Common myeloid progenitor, CD34-positive (primary cell): ENCODE results near the gene CNTNAP5.

Experiments used
- CTCF ChIA-PET: fragments of 350-600 bp; sonication (Branson Sonifier 250); formaldehyde crosslinking; loops from one replicate; lab custom pipeline; 2021; ENCODE audit warnings: antibody characterized with exemption; lab: Charles Lee
- POLR2A ChIA-PET: fragments of 350-600 bp; sonication (Branson Sonifier 250); formaldehyde crosslinking; loops from one replicate; lab custom pipeline; 2021; ENCODE audit warnings: antibody characterized with exemption; lab: Charles Lee
- DNase-seq, 3 donors: peaks; one replicate each; pipeline versions ENCODE4 v3.0.0 to v3.0.0-alpha.2; 2013
- H3K27ac ChIP-seq, 2 experiments: 1 replicate in 1 of 2; 2 replicates in 1 of 2; pipeline ENCODE4 v1.7.0; 2013; ENCODE audit warnings: inconsistent platforms in 2 of 2, low read length in 2 of 2, mild to moderate bottlenecking in 2 of 2, low read depth in 1 of 2, moderate library complexity in 1 of 2; ENCODE audit not compliant: severe bottlenecking in 2 of 2, insufficient read depth in 1 of 2, poor library complexity in 1 of 2
- H3K27me3 ChIP-seq, 5 experiments: replicated peaks in 2 of 5; 1 replicate in 3 of 5; 2 replicates in 2 of 5; pipeline versions ENCODE4 v1.6.1 to v1.7.0; 2013; ENCODE audit warnings: low read length in 4 of 5, mild to moderate bottlenecking in 2 of 5, moderate library complexity in 2 of 5, inconsistent platforms in 1 of 5; ENCODE audit not compliant: insufficient read depth in 5 of 5, control insufficient read depth in 4 of 5
- H3K36me3 ChIP-seq, 4 experiments: 1 replicate in 2 of 4; 2 replicates in 2 of 4; pipeline versions ENCODE4 v1.6.1 to v1.7.0; 2013; ENCODE audit warnings: low read length in 3 of 4, control low read depth in 1 of 4, mild to moderate bottlenecking in 1 of 4; ENCODE audit not compliant: control insufficient read depth in 4 of 4, insufficient read depth in 4 of 4
- H3K4me1 ChIP-seq, 4 experiments: 1 replicate in 3 of 4; 2 replicates in 1 of 4; pipeline versions ENCODE4 v1.6.1 to v1.7.1; 2013; ENCODE audit warnings: low read length in 3 of 4, mild to moderate bottlenecking in 3 of 4, control low read depth in 1 of 4, inconsistent platforms in 1 of 4, moderate library complexity in 1 of 4; ENCODE audit not compliant: control insufficient read depth in 4 of 4, insufficient read depth in 4 of 4; ENCODE audit errors: control extremely low read depth in 1 of 4
- H3K4me3 ChIP-seq, 7 experiments: 1 replicate in 4 of 7; 2 replicates in 3 of 7; pipeline versions ENCODE4 v1.5.1 to v1.7.0; 2013; ENCODE audit warnings: mild to moderate bottlenecking in 7 of 7, low read length in 6 of 7, moderate library complexity in 6 of 7, inconsistent platforms in 2 of 7, low read depth in 2 of 7, control low read depth in 1 of 7; ENCODE audit not compliant: insufficient read depth in 4 of 7, control insufficient read depth in 1 of 7; ENCODE audit errors: extremely low read depth in 1 of 7
- H3K9me3 ChIP-seq, 5 experiments: 1 replicate in 4 of 5; 2 replicates in 1 of 5; pipeline versions ENCODE4 v1.6.1 to v1.7.1; 2013; ENCODE audit warnings: low read length in 4 of 5, mild to moderate bottlenecking in 2 of 5, inconsistent platforms in 1 of 5, low read depth in 1 of 5, moderate library complexity in 1 of 5; ENCODE audit not compliant: control insufficient read depth in 4 of 5, insufficient read depth in 2 of 5; ENCODE audit errors: control extremely low read depth in 1 of 5
- WGBS: methylation state at CpG from one replicate; pipeline ENCODE4 v1.1.5; 2013; ENCODE audit not compliant: insufficient coverage; 5-methylcytosine and 5-hydroxymethylcytosine counted together

Gene CNTNAP5

DNA sequence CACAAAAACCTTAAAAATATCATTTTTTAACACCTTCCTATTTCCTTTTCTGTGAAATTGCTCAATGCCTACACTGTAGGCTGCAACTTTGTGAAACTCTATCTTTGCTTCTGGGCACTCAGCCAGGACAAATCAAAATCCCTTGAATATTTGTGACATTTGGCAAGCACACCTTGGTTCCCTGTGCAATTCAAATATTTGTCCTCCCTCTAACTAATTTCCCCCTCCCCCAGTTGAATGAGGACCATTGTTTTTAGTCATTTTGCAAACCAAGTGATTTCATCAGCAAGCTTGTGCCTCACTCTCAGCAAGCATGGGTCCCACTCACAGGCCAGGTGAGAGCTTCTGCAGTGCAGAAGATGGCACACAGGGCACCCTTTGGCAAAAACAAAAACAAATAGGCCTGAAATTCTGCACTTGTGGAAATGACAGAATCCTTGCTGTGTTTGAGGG is 541.5 kb downstream of the CNTNAP5 start:
- H3K36me3 ChIP-seq: no peaks in the 10 kb centered on the region
- ChIA-PET POLR2A (no interaction called here), CTCF (no interaction called here)
- no peak overlapping the region for H3K4me3 ChIP-seq
- no peaks in the 10 kb centered on the region for H3K27me3 ChIP-seq
- H3K4me1 ChIP-seq: no peaks in the 10 kb centered on the region
- H3K9me3 ChIP-seq: no peaks in the 10 kb centered on the region
- no peak for DNase-seq
- H3K27ac ChIP-seq: no peak overlapping the region

DNA sequence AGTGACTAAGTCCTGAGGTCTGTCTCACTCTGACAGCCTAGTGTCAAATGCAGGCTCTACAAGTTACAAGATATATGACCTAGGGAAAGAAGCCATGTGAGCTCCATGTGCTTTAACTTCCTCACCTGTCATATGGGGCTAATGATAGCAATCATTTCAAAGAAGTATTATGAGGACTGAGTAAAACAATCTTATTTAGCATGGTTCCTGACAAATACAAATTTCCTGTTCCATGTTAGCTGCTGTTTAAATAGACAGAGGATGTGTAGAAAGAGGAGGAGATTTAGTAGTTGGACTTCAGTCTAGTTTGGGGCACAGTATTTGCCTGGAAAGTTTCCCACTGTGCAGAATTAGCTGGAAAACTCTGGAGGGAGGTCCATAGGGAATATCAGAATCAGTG is 545.8 kb downstream of the CNTNAP5 start:
- H3K9me3 ChIP-seq: no peaks in the 10 kb centered on the region
- no peak overlapping the region for H3K4me3 ChIP-seq
- POLR2A ChIA-PET: no interaction called here
- H3K4me1 ChIP-seq: no peaks in the 10 kb centered on the region
- H3K27me3 ChIP-seq: no peaks in the 10 kb centered on the region
- H3K36me3 ChIP-seq: no peaks in the 10 kb centered on the region
- CTCF ChIA-PET: no interaction called here
- no peak overlapping the region for H3K27ac ChIP-seq
- DNase-seq: no peak

DNA sequence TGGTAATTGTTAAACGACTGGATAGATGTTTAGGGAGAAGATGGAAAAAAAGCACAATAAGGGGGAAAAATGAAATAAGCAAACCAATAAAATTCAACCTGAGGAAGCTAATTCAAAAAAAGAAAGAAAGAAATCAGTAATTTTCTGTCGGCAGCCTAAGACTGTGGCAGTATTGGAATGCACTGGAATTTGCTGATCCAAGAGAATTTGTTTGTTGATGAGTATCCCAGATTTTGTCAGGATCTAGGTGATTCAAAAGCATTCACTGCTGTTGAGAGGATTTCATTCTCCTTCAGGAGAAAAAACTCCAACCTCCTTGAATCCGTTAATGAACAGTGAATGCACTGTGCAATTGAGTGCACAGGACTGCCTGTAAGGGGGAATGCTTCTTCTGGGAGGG is 546.7 kb downstream of the CNTNAP5 start:
- no peak for DNase-seq
- ChIA-PET POLR2A (no interaction called here), CTCF (no interaction called here)
- 100% methylated on average over 2 of the region's 3 CpGs for WGBS
- Histone ChIP-seq H3K9me3 (no peaks in the 10 kb centered on the region), H3K4me1 (no peaks in the 10 kb centered on the region), H3K36me3 (no peaks in the 10 kb centered on the region), H3K4me3 (no peak overlapping the region), H3K27ac (no peak overlapping the region), H3K27me3 (no peaks in the 10 kb centered on the region)

DNA sequence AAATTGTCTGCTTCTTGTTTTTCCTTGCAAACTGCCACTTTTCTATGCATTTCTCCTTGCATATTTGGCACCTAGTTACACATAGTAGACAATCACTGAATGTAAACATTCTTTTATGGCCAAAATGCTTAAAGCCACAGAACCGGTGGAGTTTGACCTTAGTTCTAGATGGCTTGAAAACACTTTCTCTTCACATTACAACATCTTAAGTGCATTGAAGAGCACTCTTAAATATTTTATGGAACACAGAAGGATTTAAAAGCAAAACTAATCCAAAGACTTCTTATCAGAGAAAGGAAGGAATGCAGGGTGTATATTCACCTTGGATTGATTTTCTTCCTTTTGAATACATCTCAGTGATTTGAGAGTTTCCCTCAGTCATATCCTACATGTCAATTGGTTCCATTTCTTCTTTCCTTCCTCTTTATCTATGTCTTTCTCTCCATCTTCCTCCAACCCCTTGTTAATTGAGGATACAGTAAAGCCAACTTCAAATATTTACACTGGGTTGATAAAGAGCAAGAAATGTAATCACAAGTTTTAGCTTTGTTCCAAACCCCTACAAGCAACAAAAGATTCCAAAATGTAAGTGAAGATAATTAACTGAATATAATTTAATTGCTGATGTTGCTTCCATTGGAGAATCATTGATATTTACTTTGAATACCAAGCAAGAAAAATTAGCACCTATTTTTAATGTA is 548.0 kb downstream of the CNTNAP5 start:
- ChIA-PET CTCF (no interaction called here), POLR2A (no interaction called here)
- no peak for DNase-seq
- no peak overlapping the region for H3K27ac ChIP-seq
- H3K36me3 ChIP-seq: no peaks in the 10 kb centered on the region
- no CpG with 5 or more reads among the region's 1 CpG for WGBS
- no peak overlapping the region for H3K4me3 ChIP-seq
- no peaks in the 10 kb centered on the region for H3K4me1 ChIP-seq
- H3K27me3 ChIP-seq: no peaks in the 10 kb centered on the region
- no peaks in the 10 kb centered on the region for H3K9me3 ChIP-seq

DNA sequence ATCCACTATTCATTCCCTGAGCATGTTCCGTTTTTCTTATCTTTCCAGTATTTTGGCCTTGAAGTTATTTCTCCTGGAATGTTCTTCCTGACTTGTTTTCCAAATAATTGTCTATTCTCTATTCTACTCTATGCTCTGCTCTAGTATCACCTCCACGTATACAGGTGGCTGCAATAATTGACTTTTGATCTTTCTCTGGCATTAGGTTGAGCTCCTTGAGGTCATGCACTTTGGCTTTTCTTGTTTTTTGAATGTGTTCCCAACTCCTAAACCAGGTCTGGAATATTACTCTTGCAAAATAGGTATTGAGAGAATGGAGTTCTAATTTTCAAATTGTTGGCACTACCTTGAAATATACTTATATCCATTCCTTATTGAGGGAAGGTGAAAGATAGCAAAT is 550.4 kb downstream of the CNTNAP5 start:
- ChIA-PET POLR2A (no interaction called here), CTCF (no interaction called here)
- Histone ChIP-seq H3K9me3 (no peaks in the 10 kb centered on the region), H3K4me1 (no peaks in the 10 kb centered on the region), H3K27ac (no peak overlapping the region), H3K36me3 (no peaks in the 10 kb centered on the region), H3K4me3 (no peak overlapping the region), H3K27me3 (no peaks in the 10 kb centered on the region)
- 100% methylated on average over 1 of the region's 2 CpGs for WGBS
- DNase-seq: no peak

DNA sequence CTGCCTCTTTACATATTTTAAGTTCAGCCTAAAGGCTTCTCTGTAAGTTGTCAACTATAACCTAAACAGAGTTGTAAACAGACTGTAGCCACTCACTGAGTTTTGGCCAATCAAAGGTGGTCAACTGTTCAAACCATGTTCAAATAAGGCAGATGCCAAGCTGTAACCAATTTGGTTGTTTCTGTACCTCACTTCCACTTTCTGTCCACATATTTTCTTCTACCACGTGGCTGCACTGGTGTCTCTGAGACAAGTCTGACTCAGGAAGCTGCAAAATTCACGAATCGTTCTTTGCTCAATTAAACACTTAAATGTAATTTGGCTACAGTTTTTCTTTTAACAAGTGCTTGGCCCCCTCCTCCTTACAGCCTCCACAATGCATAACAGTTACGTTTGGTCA is 555.2 kb downstream of the CNTNAP5 start:
- Histone ChIP-seq H3K27ac (no peak overlapping the region), H3K4me3 (no peak overlapping the region), H3K4me1 (no peaks in the 10 kb centered on the region), H3K9me3 (no peaks in the 10 kb centered on the region), H3K36me3 (no peaks in the 10 kb centered on the region), H3K27me3 (no peaks in the 10 kb centered on the region)
- DNase-seq: no peak
- ChIA-PET POLR2A (no interaction called here), CTCF (no interaction called here)
- WGBS: 79% methylated on average over 3 of the region's 4 CpGs

DNA sequence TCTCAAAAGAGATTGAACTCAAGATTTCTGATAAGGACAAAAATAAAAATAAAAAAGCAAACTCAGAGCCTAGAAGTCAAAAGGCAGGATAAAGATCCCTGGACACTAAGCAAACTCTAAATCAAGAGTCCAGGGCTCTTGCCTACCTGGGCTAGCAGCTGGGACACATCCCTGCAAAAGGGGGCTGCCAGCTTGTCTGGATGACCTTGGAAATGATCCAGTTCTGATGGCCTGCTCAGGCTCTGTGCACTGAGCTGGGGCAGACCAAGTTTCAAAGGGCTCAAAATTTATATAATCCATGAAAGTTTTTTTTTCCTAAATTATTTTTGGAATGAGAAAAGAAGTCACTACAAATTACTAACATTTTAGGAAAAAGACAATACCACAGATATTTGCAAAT is 557.3 kb downstream of the CNTNAP5 start:
- CTCF ChIA-PET: no interaction called here
- H3K9me3 ChIP-seq: no peaks in the 10 kb centered on the region

More for the DNA sequence above, 557.3 kb downstream of the CNTNAP5 start:
- no peak for DNase-seq
- POLR2A ChIA-PET: no interaction called here
- H3K4me1 ChIP-seq: no peaks in the 10 kb centered on the region
- H3K4me3 ChIP-seq: no peak overlapping the region
- no peak overlapping the region for H3K27ac ChIP-seq
- H3K36me3 ChIP-seq: no peaks in the 10 kb centered on the region
- no peaks in the 10 kb centered on the region for H3K27me3 ChIP-seq
